ENCODE data around the gene SERPINB13.

Gene SERPINB13

GRCh38 chr18:63604791-63605567 is 17.8 kb downstream of the SERPINB13 start:
- Histone ChIP-seq H2AFZ (ENCODE audit: low read depth) (no peak overlapping the region), H3K36me3 (ENCODE audit: insufficient read depth) (no peaks in the 10 kb centered on the region), H3K79me2 (ENCODE audit: insufficient read depth, low read depth) (no peaks in the 10 kb centered on the region), H3K4me1 (ENCODE audit: low read depth, poor library complexity, severe bottlenecking) (peaks cover 10% of the 10 kb centered on the region), H3K27me3 (ENCODE audit: insufficient read depth, low read depth) (no peaks in the 10 kb centered on the region), H3K9ac (no peak overlapping the region), H3K27ac (no peak overlapping the region), H4K20me1 (ENCODE audit: insufficient read depth) (no peaks in the 10 kb centered on the region), H3K4me2 (no peak overlapping the region), H3K4me3 (IDR thresholded peaks at IDR 0.05; ENCODE audit: insufficient read depth, low read depth, low read length) (no peak overlapping the region)
- TF ChIP-seq CTCF (conservative IDR thresholded peaks at IDR 0.05; ENCODE audit: low read depth, low read length), result no peak

GRCh38 chr18:63606526-63606925 is 19.4 kb downstream of the SERPINB13 start:
- Histone ChIP-seq H3K36me3 (ENCODE audit: insufficient read depth) (no peaks in the 10 kb centered on the region), H3K27me3 (ENCODE audit: insufficient read depth, low read depth) (no peaks in the 10 kb centered on the region), H3K79me2 (ENCODE audit: insufficient read depth, low read depth) (no peaks in the 10 kb centered on the region), H3K9ac (no peak overlapping the region), H3K4me3 (IDR thresholded peaks at IDR 0.05; ENCODE audit: insufficient read depth, low read depth, low read length) (no peak overlapping the region), H2AFZ (ENCODE audit: low read depth) (no peak overlapping the region), H4K20me1 (ENCODE audit: insufficient read depth) (no peaks in the 10 kb centered on the region), H3K27ac (no peak overlapping the region), H3K4me2 (no peak overlapping the region), H3K4me1 (ENCODE audit: low read depth, poor library complexity, severe bottlenecking) (peaks cover 10% of the 10 kb centered on the region)
- TF ChIP-seq CTCF (conservative IDR thresholded peaks at IDR 0.05; ENCODE audit: low read depth, low read length), result no peak

- Histone ChIP-seq H2AFZ (ENCODE audit: low read depth) (no peak overlapping the region), H3K27me3 (ENCODE audit: insufficient read depth, low read depth) (no peaks in the 10 kb centered on the region), H3K79me2 (ENCODE audit: insufficient read depth, low read depth) (no peaks in the 10 kb centered on the region), H3K9ac (no peak overlapping the region), H3K4me2 (no peak overlapping the region), H3K36me3 (ENCODE audit: insufficient read depth) (no peaks in the 10 kb centered on the region), H3K27ac (no peak overlapping the region), H4K20me1 (ENCODE audit: insufficient read depth) (no peaks in the 10 kb centered on the region), H3K4me1 (ENCODE audit: low read depth, poor library complexity, severe bottlenecking) (peaks cover 13% of the 10 kb centered on the region), H3K4me3 (IDR thresholded peaks at IDR 0.05; ENCODE audit: insufficient read depth, low read depth, low read length) (no peak overlapping the region)
- no peak for TF ChIP-seq CTCF (conservative IDR thresholded peaks at IDR 0.05; ENCODE audit: low read depth, low read length)
These were observed 26.3 kb downstream of the SERPINB13 start for GRCh38 chr18:63613420-63613819.

- no peak overlapping the region for H3K4me2 ChIP-seq
These were observed 30.1 kb downstream of the SERPINB13 start for GRCh38 chr18:63617049-63617914.

More at GRCh38 chr18:63617049-63617914, 30.1 kb downstream of the SERPINB13 start:
- Histone ChIP-seq H3K4me3 (IDR thresholded peaks at IDR 0.05; ENCODE audit: insufficient read depth, low read depth, low read length) (no peak overlapping the region), H2AFZ (ENCODE audit: low read depth) (no peak overlapping the region), H4K20me1 (ENCODE audit: insufficient read depth) (no peaks in the 10 kb centered on the region), H3K9ac (no peak overlapping the region), H3K27me3 (ENCODE audit: insufficient read depth, low read depth) (no peaks in the 10 kb centered on the region), H3K27ac (no peak overlapping the region), H3K36me3 (ENCODE audit: insufficient read depth) (no peaks in the 10 kb centered on the region), H3K79me2 (ENCODE audit: insufficient read depth, low read depth) (no peaks in the 10 kb centered on the region), H3K4me1 (ENCODE audit: low read depth, poor library complexity, severe bottlenecking) (peaks cover 13% of the 10 kb centered on the region)
- no peak for TF ChIP-seq CTCF (conservative IDR thresholded peaks at IDR 0.05; ENCODE audit: low read depth, low read length)

All from KMS-11 (cell line).